ENCODE measurements around the gene ULK2.
"Not testable (repeated sequence)": the region's sequence is repeated elsewhere in the genome, so short reads cannot be mapped to it uniquely, and the experiment has no call there.

ULK2 gene

GRCh38 chr17:19886116-19886515 lies 18.4 kb upstream of the ULK2 start:
- Mint-ChIP-seq H3K4me1 (ENCODE audit: low read depth in 2 of 2) (no peaks in the 10 kb centered on the region), H3K27ac (peak overlapping the region in 1 of 2 donors; percentile 76), H3K4me3 (no peak overlapping the region), H3K27me3 (no peaks in the 10 kb centered on the region), H3K36me3 (ENCODE audit: insufficient read depth) (no peaks in the 10 kb centered on the region), H3K9me3 (no peaks in the 10 kb centered on the region)
- ATAC-seq (replicated peaks) (no peak), DNase-seq (no peak)

DNA sequence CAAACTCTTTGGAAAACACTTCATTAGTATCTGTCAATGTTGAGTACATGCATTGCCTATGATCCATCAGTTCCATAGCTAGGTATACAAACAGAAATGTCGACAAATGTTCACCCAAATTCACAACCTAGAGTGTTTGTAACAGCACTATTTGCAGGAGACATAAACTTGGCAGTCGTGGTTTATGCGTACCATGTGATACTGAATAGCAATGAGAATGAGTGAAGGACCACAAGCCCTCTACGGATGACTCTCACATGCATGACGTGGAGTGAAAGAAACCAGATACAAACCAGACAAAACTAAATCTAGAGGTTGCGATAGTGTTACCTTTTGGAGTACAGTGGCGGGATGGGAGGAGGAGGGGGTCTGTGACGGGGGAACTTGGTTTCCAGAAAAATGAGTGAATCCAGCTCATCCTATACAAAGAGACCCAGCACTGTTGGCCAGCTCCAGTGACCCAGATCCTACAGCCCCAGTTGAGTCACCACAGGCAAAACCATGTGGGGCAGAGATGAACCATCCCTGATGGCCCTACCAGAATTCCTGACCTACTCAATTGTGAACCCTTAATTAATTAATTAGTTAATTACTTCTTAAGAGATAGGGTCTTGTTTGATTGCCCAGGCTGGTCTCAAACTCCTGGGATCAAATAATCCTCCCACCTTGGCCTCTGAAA lies 15.9 kb upstream of the ULK2 start:
- H3K27ac Mint-ChIP-seq, result no peak overlapping the region
- no peak overlapping the region for H3K4me3 Mint-ChIP-seq
- no peaks in the 10 kb centered on the region for H3K36me3 Mint-ChIP-seq (ENCODE audit: insufficient read depth)
- H3K27me3 Mint-ChIP-seq, result no peaks in the 10 kb centered on the region
- ATAC-seq (replicated peaks) (no peak), DNase-seq (no peak)
- H3K4me1 Mint-ChIP-seq (ENCODE audit: low read depth in 2 of 2), result peaks cover 0 to 3% of the 10 kb centered on the region in 2 donors
- H3K9me3 Mint-ChIP-seq, result no peaks in the 10 kb centered on the region

- Mint-ChIP-seq H3K4me1 (ENCODE audit: low read depth in 2 of 2) (peaks cover 20 to 24% of the 10 kb centered on the region in 2 donors), H3K27me3 (no peaks in the 10 kb centered on the region), H3K4me3 (no peak overlapping the region), H3K36me3 (ENCODE audit: insufficient read depth) (peaks cover 4% of the 10 kb centered on the region), H3K27ac (peak overlapping the region in 1 of 2 donors; percentile 60), H3K9me3 (no peaks in the 10 kb centered on the region)
- DNase-seq, result no peak
- ATAC-seq (replicated peaks), result no peak
Observed at GRCh38 chr17:19880393-19880792, 12.7 kb upstream of the ULK2 start.

DNA sequence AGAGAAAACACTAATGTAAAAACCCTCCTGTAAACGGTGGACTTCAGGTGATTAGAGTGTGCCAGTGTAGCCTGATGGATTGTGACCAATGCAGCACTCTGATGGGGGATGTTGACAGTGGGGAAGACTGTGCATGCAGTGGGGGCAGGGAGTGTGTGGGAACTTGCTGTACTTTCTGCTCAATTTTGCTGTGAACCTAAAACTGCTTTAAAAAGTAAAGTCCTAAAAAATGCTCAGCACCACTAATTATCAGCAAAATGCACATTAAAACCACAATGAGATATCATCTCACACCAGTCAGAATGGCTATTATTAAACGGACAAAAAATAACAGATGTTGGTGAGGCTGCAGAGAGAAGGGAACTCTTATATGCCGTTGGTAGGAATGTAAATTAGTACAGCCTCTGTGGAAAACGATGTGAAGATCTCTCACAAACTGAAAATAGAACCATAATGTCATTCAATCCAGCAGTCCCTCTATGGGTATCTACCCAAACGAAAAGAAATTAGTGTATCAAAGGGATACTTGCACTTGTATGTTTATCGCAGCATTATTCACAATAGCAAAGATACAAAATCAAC lies 9.7 kb upstream of the ULK2 start:
- Mint-ChIP-seq H3K9me3 (no peaks in the 10 kb centered on the region), H3K27me3 (no peaks in the 10 kb centered on the region), H3K27ac (peak overlapping the region; percentile 44 to 93), H3K4me3 (peak overlapping the region; percentile 67 to 74), H3K4me1 (ENCODE audit: low read depth in 2 of 2) (peaks cover 20 to 24% of the 10 kb centered on the region in 2 donors), H3K36me3 (ENCODE audit: insufficient read depth) (peaks cover 4% of the 10 kb centered on the region)
- DNase-seq (no peak), ATAC-seq (replicated peaks) (no peak)

DNA sequence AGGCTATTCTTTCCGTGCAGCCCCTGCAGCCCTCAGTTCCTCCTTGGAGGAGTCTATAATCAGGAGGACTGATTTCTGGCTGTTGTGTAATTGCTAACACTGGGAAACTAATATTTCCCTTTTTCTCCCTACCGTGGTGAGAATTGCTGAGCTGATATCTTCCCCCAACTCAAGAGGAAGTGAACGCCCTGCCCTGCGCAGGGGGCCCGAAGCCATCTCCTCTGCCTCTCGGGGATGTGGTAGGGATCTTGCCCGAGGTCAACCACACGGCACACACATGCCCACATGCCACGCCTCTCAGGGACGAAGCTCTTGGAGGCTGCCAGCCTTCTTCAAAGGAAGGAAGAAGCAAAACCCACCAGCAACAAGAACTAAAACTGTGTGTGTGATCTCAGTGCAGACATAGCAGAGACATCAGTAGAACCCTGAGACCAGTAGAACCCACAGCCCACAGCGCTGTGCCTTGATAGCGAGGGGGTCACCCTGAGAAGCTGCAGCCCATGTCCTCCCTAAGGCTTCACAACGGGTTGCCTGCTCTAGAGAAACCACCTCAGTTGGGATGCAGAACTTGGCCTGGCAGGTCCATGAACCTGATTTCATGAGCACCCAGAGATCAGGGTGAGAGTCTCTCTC lies 8.9 kb upstream of the ULK2 start:
- Mint-ChIP-seq H3K27ac (peak overlapping the region; percentile 44 to 93), H3K4me1 (ENCODE audit: low read depth in 2 of 2) (peaks cover 20 to 24% of the 10 kb centered on the region in 2 donors), H3K9me3 (no peaks in the 10 kb centered on the region), H3K36me3 (ENCODE audit: insufficient read depth) (peaks cover 4% of the 10 kb centered on the region), H3K4me3 (peak overlapping the region; percentile 67 to 74), H3K27me3 (no peaks in the 10 kb centered on the region)
- peak; percentile 98 for ATAC-seq (replicated peaks)
- DNase-seq, result peak; percentile 33 to 43 (median 39)

DNA sequence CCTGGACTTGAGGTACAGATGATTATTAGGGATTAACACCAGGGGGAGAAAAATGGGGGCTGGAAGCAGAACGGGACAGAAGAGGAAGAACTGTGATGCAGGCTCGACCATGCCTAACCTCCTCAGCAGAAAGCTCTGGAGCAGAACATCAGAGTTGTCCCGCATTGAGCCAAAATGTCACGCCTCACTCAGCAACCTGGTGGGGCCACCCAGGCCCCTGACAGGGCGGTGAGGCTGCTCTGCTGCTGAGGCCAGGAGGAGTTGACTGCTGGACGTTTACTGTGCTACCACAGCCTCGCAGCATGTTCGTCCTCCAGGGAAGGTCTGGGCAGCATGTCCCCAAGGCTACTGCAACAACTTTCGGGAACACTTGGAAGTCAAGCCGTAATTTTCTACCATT lies 6.5 kb upstream of the ULK2 start:
- DNase-seq, result no peak
- no peak for ATAC-seq (replicated peaks)
- peak overlapping the region; percentile 56 to 65 for H3K27ac Mint-ChIP-seq

DNA sequence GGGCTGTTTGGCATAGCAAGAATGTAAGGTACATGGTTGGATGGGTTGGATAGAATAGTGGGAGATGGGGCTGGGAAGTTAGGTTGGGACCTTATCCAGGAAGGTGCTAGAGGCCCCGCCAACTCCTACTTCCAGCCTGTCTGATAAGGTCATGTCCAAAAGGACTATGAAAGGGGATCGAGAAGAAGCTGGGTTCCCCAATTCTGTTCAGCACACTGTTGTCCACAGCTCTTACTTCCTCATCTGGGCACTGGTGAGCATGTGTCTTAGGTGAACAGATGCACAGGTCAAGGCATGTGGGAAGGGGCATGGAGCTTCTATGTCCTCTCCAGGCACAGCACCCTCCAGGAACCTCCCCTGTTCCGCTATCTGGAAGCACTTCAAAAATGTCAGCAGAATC lies 5.6 kb upstream of the ULK2 start:
- DNase-seq (no peak), ATAC-seq (replicated peaks) (no peak)
- Mint-ChIP-seq H3K9me3 (no peaks in the 10 kb centered on the region), H3K27ac (peak overlapping the region; percentile 56 to 65), H3K27me3 (no peaks in the 10 kb centered on the region), H3K4me3 (no peak overlapping the region), H3K36me3 (ENCODE audit: insufficient read depth) (peaks cover 4% of the 10 kb centered on the region), H3K4me1 (ENCODE audit: low read depth in 2 of 2) (peaks cover 20 to 21% of the 10 kb centered on the region in 2 donors)

More for the DNA sequence above, 6.5 kb upstream of the ULK2 start:
- Mint-ChIP-seq H3K36me3 (ENCODE audit: insufficient read depth) (peaks cover 4% of the 10 kb centered on the region), H3K4me1 (ENCODE audit: low read depth in 2 of 2) (peaks cover 20 to 24% of the 10 kb centered on the region in 2 donors), H3K9me3 (no peaks in the 10 kb centered on the region), H3K4me3 (no peak overlapping the region), H3K27me3 (no peaks in the 10 kb centered on the region)

DNA sequence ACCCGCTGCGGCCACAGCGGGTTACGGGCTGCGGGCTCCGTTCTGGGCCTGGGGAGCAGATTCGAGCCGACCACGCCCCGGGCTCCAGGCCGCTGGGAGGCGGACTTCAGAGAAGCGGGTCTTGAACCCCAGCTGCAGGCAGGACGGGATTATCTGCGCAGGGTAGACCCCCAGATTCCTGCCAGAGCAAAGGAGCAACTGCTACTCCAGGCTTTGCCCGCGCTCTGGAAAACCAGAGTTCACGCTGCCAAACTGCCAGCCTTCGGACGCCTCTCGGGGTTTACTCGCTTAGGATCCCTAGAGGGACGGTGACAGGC lies 301 bp upstream of the ULK2 start:
- Mint-ChIP-seq H3K4me1 (ENCODE audit: low read depth in 2 of 2) (peaks cover 3 to 10% of the 10 kb centered on the region in 2 donors), H3K9me3 (no peaks in the 10 kb centered on the region), H3K27ac (no peak overlapping the region), H3K36me3 (ENCODE audit: insufficient read depth) (no peaks in the 10 kb centered on the region), H3K4me3 (peak overlapping the region; percentile 53 to 65), H3K27me3 (no peaks in the 10 kb centered on the region)
- no peak for DNase-seq
- no peak for ATAC-seq (replicated peaks)

- Mint-ChIP-seq H3K4me1 (ENCODE audit: low read depth in 2 of 2) (peaks cover 3 to 10% of the 10 kb centered on the region in 2 donors), H3K36me3 (ENCODE audit: insufficient read depth) (no peaks in the 10 kb centered on the region), H3K9me3 (no peaks in the 10 kb centered on the region), H3K27ac (peak overlapping the region in 1 of 2 donors; percentile 66), H3K4me3 (peak overlapping the region; percentile 79), H3K27me3 (no peaks in the 10 kb centered on the region)
- ATAC-seq (replicated peaks) (peak; percentile 64), DNase-seq (peak; percentile 30 to 44 (median 38))
Observed at GRCh38 chr17:19867079-19867328, 732 bp downstream of the ULK2 start.

DNA sequence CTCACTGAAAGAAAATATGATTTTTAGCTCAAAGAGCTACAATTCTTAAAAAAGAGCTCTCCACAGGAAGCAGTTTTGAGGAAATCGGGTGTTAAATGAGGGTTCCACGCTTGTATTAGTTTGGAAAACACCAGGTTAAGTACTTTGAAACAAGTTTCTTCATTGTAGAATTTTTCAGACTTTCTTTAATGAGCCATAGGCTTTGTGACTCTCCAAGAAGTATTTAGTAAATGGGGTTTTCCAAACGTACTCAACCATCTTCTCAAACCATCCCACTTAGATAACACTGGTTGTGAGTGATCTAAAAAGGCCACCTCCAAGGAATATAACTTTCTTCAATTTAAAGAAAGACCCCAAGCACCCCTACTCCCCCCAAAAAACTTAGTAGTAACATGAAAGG lies 2.7 kb downstream of the ULK2 start:
- Mint-ChIP-seq H3K4me3 (no peak overlapping the region), H3K4me1 (ENCODE audit: low read depth in 2 of 2) (peaks cover 3 to 10% of the 10 kb centered on the region in 2 donors), H3K27ac (no peak overlapping the region), H3K27me3 (no peaks in the 10 kb centered on the region), H3K36me3 (ENCODE audit: insufficient read depth) (peaks cover 9% of the 10 kb centered on the region), H3K9me3 (no peaks in the 10 kb centered on the region)
- ATAC-seq (replicated peaks) (no peak), DNase-seq (no peak)

DNA sequence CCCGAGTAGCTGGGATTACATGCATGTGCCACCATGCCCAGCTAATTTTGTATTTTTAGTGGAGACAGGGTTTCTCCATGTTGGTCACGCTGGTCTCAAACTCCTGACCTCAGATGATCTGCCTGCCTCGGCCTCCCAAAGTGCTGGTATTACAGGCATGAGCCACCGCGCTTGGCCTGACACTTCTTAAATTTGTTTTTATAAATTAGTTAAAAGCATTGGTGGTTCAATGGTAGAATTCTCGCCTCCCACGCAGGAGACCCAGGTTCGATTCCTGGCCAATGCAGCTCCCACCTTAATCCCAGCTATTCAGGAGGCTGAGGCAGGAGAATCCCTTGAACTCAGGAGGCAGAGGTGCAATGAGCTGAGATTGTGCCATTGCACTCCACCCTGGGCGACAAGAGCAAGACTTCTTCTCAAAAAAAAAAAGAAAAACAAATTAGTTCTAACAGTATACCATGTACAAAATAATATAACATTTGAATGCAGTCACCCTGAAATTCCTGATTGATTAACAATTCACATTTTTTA lies 7.0 kb downstream of the ULK2 start:
- not testable (repeated sequence) for H3K4me3 Mint-ChIP-seq

GRCh38 chr17:19857640-19858039 lies 10.1 kb downstream of the ULK2 start:
- DNase-seq (no peak), ATAC-seq (replicated peaks) (no peak)
- Mint-ChIP-seq H3K4me1 (ENCODE audit: low read depth in 2 of 2) (peaks cover 0 to 4% of the 10 kb centered on the region in 2 donors), H3K9me3 (no peaks in the 10 kb centered on the region), H3K4me3 (no peak overlapping the region), H3K27ac (no peak overlapping the region), H3K27me3 (no peaks in the 10 kb centered on the region), H3K36me3 (ENCODE audit: insufficient read depth) (peaks cover 24% of the 10 kb centered on the region)

More for the DNA sequence above, 7.0 kb downstream of the ULK2 start:
- not testable (repeated sequence) for H3K27me3 Mint-ChIP-seq; H3K4me1 Mint-ChIP-seq (ENCODE audit: low read depth in 2 of 2); DNase-seq; H3K9me3 Mint-ChIP-seq; H3K27ac Mint-ChIP-seq; ATAC-seq (replicated peaks)
- peaks cover 15% of the 10 kb centered on the region for H3K36me3 Mint-ChIP-seq (ENCODE audit: insufficient read depth)

- no peak for DNase-seq
- H3K9me3 Mint-ChIP-seq, result no peaks in the 10 kb centered on the region
- H3K27ac Mint-ChIP-seq, result no peak overlapping the region
- peaks cover 0 to under 1% of the 10 kb centered on the region in 2 donors for H3K4me1 Mint-ChIP-seq (ENCODE audit: low read depth in 2 of 2)
- H3K4me3 Mint-ChIP-seq, result no peak overlapping the region
- H3K27me3 Mint-ChIP-seq, result no peaks in the 10 kb centered on the region
- peaks cover 6% of the 10 kb centered on the region for H3K36me3 Mint-ChIP-seq (ENCODE audit: insufficient read depth)
- ATAC-seq (replicated peaks), result no peak
Observed at GRCh38 chr17:19833914-19834313, 33.8 kb downstream of the ULK2 start.

DNA sequence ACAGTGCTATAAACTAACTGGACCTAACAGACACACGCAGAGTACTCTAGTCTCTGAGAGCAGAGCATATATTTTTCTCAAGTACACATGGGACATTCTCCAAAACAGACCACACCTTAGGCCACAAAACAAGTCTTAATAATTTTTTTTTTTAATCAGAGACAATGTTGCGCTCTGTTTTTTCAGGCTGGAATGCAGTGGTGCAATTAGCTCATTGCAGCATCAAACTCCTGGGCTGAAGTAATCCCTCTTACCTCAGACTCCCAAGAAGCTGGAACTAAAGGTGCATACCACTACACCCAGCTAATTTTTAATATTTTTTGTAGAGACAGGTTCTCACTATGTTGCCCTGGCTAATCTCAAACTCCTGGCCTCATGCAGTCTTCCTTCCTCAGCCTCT lies 37.7 kb downstream of the ULK2 start:
- H3K27me3 Mint-ChIP-seq, result no peaks in the 10 kb centered on the region
- peaks cover 0 to 3% of the 10 kb centered on the region in 2 donors for H3K4me1 Mint-ChIP-seq (ENCODE audit: low read depth in 2 of 2)
- ATAC-seq (replicated peaks) (no peak), DNase-seq (no peak)
- no peak overlapping the region for H3K27ac Mint-ChIP-seq
- H3K9me3 Mint-ChIP-seq, result no peaks in the 10 kb centered on the region
- no peak overlapping the region for H3K4me3 Mint-ChIP-seq
- peaks cover 12% of the 10 kb centered on the region for H3K36me3 Mint-ChIP-seq (ENCODE audit: insufficient read depth)
